Stomach (tissue), 4 donors: ENCODE data around the gene C2CD2L.

ENCODE experiments used
- CTCF ChIP-seq, 7 experiments: fragments of 450-650 bp in 4 of 7; fragments of 200-600 bp in 3 of 7; sonication (generic) in 3 of 7; IDR thresholded peaks; one replicate each; pipeline ENCODE4 v1.5.1; 2016 to 2019; ENCODE audit warnings: antibody characterized with exemption in 7 of 7, control low read depth in 2 of 7, mild to moderate bottlenecking in 1 of 7
- EP300 ChIP-seq: sonication (generic); formaldehyde crosslinking; IDR thresholded peaks from one replicate; pipeline ENCODE4 v1.6.1; 2017; ENCODE audit warnings: antibody characterized with exemption

- TF ChIP-seq CTCF (IDR thresholded peaks at IDR 0.05) (no peak), EP300 (no peak)
These were observed at the start of gene C2CD2L for GRCh38 chr11:119106564-119107537.
